ENCODE measurements around the gene KCNJ14.

Gene KCNJ14

DNA sequence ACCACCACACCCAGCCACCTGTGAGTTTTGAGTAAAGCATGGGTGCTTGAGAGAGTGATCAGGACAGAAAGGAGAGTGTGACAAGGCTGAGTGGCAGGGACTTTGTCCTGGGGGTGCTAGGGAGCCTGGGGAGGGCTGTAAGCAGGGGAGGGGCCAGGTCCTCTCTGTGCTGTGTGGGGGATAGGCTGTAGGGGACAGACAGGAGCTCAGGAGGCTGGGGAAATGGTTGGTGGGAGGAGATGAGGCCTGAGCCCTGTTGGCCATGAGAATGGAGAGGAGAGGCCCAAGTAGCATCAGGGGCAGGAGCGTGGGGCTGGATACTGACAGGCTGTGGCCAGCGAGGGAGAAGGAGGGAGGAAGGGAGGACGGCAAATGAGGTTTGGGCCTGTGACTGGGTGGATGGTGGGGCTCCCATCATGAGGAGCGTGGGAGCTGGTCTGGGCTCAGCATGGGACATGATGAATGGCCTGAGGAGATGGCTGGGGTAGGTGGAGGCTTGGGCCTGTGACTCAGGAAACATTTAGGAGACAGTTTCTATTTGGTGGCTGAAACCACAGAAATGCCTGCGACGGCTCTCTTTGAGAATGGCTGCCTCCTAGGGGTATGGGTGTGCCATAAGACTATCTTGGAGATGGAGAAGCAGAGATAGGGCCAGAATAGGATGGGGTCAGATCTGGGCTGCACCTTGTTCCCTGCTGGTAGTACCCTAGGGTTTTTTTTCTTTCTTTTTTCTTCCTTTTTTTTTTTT lies 36.9 kb upstream of the KCNJ14 start:
- TF ChIP-seq OSR1 (CRISPR knock-in tag; IDR thresholded peaks at IDR 0.05) (no peak), ZFP3 (CRISPR knock-in tag; IDR thresholded peaks at IDR 0.05) (no peak), ZNF565 (CRISPR knock-in tag; conservative IDR thresholded peaks at IDR 0.05; ENCODE audit: low read depth) (no peak), GLIS3 (CRISPR knock-in tag; IDR thresholded peaks at IDR 0.05) (no peak), ESRRG (CRISPR knock-in tag; IDR thresholded peaks at IDR 0.05) (no peak), POU6F1 (CRISPR knock-in tag; IDR thresholded peaks at IDR 0.05; ENCODE audit: borderline replicate concordance, low read depth) (no peak), SNAI2 (CRISPR knock-in tag; IDR thresholded peaks at IDR 0.05) (no peak)
- peak; percentile 35 for ATAC-seq

- peak; percentile 86 for ATAC-seq
- TF ChIP-seq PATZ1 (CRISPR knock-in tag; IDR thresholded peaks at IDR 0.05; ENCODE audit: borderline replicate concordance) = no peak
- TF ChIP-seq ZFP30 (CRISPR knock-in tag; IDR thresholded peaks at IDR 0.05) = no peak
- TF ChIP-seq ZNF70 (CRISPR knock-in tag; IDR thresholded peaks at IDR 0.05) = no peak
- TF ChIP-seq CREB5 (CRISPR knock-in tag; IDR thresholded peaks at IDR 0.05; ENCODE audit: low read depth) = no peak
- TF ChIP-seq TCF4 (CRISPR knock-in tag; IDR thresholded peaks at IDR 0.05; ENCODE audit: borderline replicate concordance) = no peak
- TF ChIP-seq, protein P1, sequence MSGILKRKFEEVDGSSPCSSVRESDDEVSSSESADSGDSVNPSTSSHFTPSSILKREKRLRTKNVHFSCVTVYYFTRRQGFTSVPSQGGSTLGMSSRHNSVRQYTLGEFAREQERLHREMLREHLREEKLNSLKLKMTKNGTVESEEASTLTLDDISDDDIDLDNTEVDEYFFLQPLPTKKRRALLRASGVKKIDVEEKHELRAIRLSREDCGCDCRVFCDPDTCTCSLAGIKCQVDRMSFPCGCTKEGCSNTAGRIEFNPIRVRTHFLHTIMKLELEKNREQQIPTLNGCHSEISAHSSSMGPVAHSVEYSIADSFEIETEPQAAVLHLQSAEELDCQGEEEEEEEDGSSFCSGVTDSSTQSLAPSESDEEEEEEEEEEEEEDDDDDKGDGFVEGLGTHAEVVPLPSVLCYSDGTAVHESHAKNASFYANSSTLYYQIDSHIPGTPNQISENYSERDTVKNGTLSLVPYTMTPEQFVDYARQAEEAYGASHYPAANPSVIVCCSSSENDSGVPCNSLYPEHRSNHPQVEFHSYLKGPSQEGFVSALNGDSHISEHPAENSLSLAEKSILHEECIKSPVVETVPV (CRISPR knock-in tag; IDR thresholded peaks at IDR 0.05) = no peak
- no peak for TF ChIP-seq BACH2 (CRISPR knock-in tag; IDR thresholded peaks at IDR 0.05; ENCODE audit: borderline replicate concordance)
- TF ChIP-seq ARNTL (CRISPR knock-in tag; IDR thresholded peaks at IDR 0.05; ENCODE audit: borderline replicate concordance, low read depth) = no peak
- no peak for TF ChIP-seq TSHZ2 (CRISPR knock-in tag; IDR thresholded peaks at IDR 0.05)
- TF ChIP-seq POU6F1 (CRISPR knock-in tag; IDR thresholded peaks at IDR 0.05; ENCODE audit: borderline replicate concordance, low read depth) = no peak
- TF ChIP-seq TOX (CRISPR knock-in tag; IDR thresholded peaks at IDR 0.05; ENCODE audit: borderline replicate concordance) = no peak
- TF ChIP-seq OSR1 (CRISPR knock-in tag; IDR thresholded peaks at IDR 0.05) = no peak
- no peak for TF ChIP-seq ZFP3 (CRISPR knock-in tag; IDR thresholded peaks at IDR 0.05)
- TF ChIP-seq GLIS3 (CRISPR knock-in tag; IDR thresholded peaks at IDR 0.05) = no peak
- no peak for TF ChIP-seq ZNF565 (CRISPR knock-in tag; conservative IDR thresholded peaks at IDR 0.05; ENCODE audit: low read depth)
These were observed 36.0 kb upstream of the KCNJ14 start for GRCh38 chr19:48419158-48419920.
